GM23338 (cell line): ENCODE data around the gene LEP. TPM values are rescaled to one million over a fixed set of nuclear protein-coding genes. Genes with fewer than 3 reads are reported as not detected.

Source experiments
- ATAC-seq: fragments of 200-7000 bp; cut with Tn5 transposase; 3 replicates; pipeline ENCODE4 v1.9.1; 2020
- DNase-seq: peaks from one replicate; pipeline ENCODE4 v3.0.0-alpha.2; 2015; ENCODE audit warnings: low spot score
- H2AFZ ChIP-seq: fragments of 200-600 bp; sonication (generic); 2 replicates; pipeline ENCODE4 v1.8.0; 2016; ENCODE audit warnings: antibody characterized with exemption, mild to moderate bottlenecking, moderate library complexity
- H3F3A ChIP-seq: fragments of 200-600 bp; sonication (generic); replicated peaks from 2 replicates; pipeline ENCODE4 v1.8.0; 2017; ENCODE audit warnings: antibody characterized with exemption, mixed run types, low read depth
- H3K27ac ChIP-seq: fragments of 200-600 bp; sonication (generic); 2 replicates; pipeline ENCODE4 v1.6.1; 2016; ENCODE audit warnings: low read depth
- H3K27me3 ChIP-seq: fragments of 200-600 bp; sonication (generic); 2 replicates; pipeline ENCODE4 v1.8.0; 2016; ENCODE audit warnings: mild to moderate bottlenecking, mixed run types, moderate library complexity; ENCODE audit not compliant: insufficient read depth
- H3K36me3 ChIP-seq: fragments of 200-600 bp; sonication (generic); 2 replicates; pipeline ENCODE4 v1.8.0; 2016; ENCODE audit warnings: mild to moderate bottlenecking; ENCODE audit not compliant: insufficient read depth
- H3K4me1 ChIP-seq: fragments of 200-600 bp; sonication (generic); 2 replicates; pipeline ENCODE4 v1.8.0; 2016; ENCODE audit warnings: mild to moderate bottlenecking, moderate library complexity; ENCODE audit not compliant: insufficient read depth
- H3K4me2 ChIP-seq: fragments of 200-600 bp; sonication (generic); 2 replicates; pipeline ENCODE4 v1.7.1; 2017; ENCODE audit warnings: mixed run types
- H3K4me3 ChIP-seq: fragments of 200-600 bp; sonication (generic); 2 replicates; pipeline ENCODE4 v1.6.1; 2016; ENCODE audit warnings: mixed run types
- H3K79me2 ChIP-seq: fragments of 200-600 bp; sonication (generic); replicated peaks from 2 replicates; pipeline ENCODE4 v1.8.0; 2017; ENCODE audit warnings: mild to moderate bottlenecking; ENCODE audit not compliant: insufficient read depth
- H3K9me2 ChIP-seq: fragments of 200-600 bp; sonication (generic); 2 replicates; pipeline ENCODE4 v1.8.0; 2017; ENCODE audit not compliant: insufficient read depth
- H4K20me1 ChIP-seq: fragments of 200-600 bp; sonication (generic); replicated peaks from 2 replicates; pipeline ENCODE4 v1.8.0; 2017; ENCODE audit warnings: mild to moderate bottlenecking; ENCODE audit not compliant: insufficient read depth
- H3K27ac Mint-ChIP-seq: 2 replicates; pipeline ENCODE4 v1.8.0; 2020; ENCODE audit warnings: inconsistent platforms, mild to moderate bottlenecking, moderate library complexity, mixed read lengths
- H3K27me3 Mint-ChIP-seq: 3 replicates; pipeline ENCODE4 v1.8.0; 2022; ENCODE audit warnings: low read depth, mild to moderate bottlenecking, moderate library complexity, mixed read lengths, inconsistent platforms; ENCODE audit not compliant: insufficient read depth, poor library complexity
- H3K36me3 Mint-ChIP-seq: 3 replicates; pipeline ENCODE4 v1.8.0; 2021; ENCODE audit warnings: low read depth, mild to moderate bottlenecking, inconsistent platforms, moderate library complexity, mixed read lengths
- H3K4me1 Mint-ChIP-seq: 3 replicates; pipeline ENCODE4 v1.8.0; 2020; ENCODE audit warnings: mild to moderate bottlenecking, inconsistent platforms, mixed read lengths
- H3K4me3 Mint-ChIP-seq: 3 replicates; pipeline ENCODE4 v1.8.0; 2021; ENCODE audit warnings: moderate library complexity, mild to moderate bottlenecking, inconsistent platforms, mixed read lengths
- H3K9me3 Mint-ChIP-seq: 3 replicates; pipeline ENCODE4 v1.8.0; 2020; ENCODE audit warnings: moderate library complexity, mild to moderate bottlenecking, inconsistent platforms, mixed read lengths
- CREB1 ChIP-seq: fragments of 250-450 bp; sonication (Bioruptor Pico); IDR thresholded peaks from 2 replicates; pipeline ENCODE4 v1.5.0; 2020; ENCODE audit warnings: low read depth, mild to moderate bottlenecking, moderate library complexity
- CTCF ChIP-seq, 2 experiments: fragments of 200-600 bp in 1 of 2; sonication (generic) in 1 of 2; conservative IDR thresholded peaks; 2 replicates each; pipeline versions ENCODE4 v1.5.1 to v1.6.1; 2016 to 2017; ENCODE audit warnings: antibody characterized with exemption in 2 of 2, low read depth in 2 of 2, mild to moderate bottlenecking in 2 of 2, moderate library complexity in 1 of 2
- EZH2 ChIP-seq: fragments of 200-600 bp; sonication (generic); IDR thresholded peaks from one replicate; pipeline ENCODE4 v1.8.0; 2017; ENCODE audit warnings: antibody characterized with exemption, mild to moderate bottlenecking, low read depth; ENCODE audit not compliant: unreplicated experiment
- EZH2phosphoT487 ChIP-seq: fragments of 200-600 bp; sonication (generic); IDR thresholded peaks from one replicate; pipeline ENCODE4 v1.8.1; 2018; ENCODE audit warnings: antibody characterized with exemption; ENCODE audit not compliant: unreplicated experiment
- JUNB ChIP-seq: IDR thresholded peaks from one replicate; pipeline ENCODE4 v1.6.1; 2016; ENCODE audit warnings: antibody characterized with exemption; ENCODE audit not compliant: unreplicated experiment
- NANOG ChIP-seq: IDR thresholded peaks from 2 replicates; pipeline ENCODE4 v1.6.1; 2016; ENCODE audit warnings: antibody characterized with exemption, borderline replicate concordance
- POLR2AphosphoS5 ChIP-seq: IDR thresholded peaks from 2 replicates; pipeline ENCODE4 v1.6.1; 2016; ENCODE audit warnings: antibody characterized with exemption, low read depth
- STAT1 ChIP-seq: IDR thresholded peaks from one replicate; pipeline ENCODE4 v1.6.1; 2016; ENCODE audit warnings: antibody characterized with exemption; ENCODE audit not compliant: unreplicated experiment
- ZNF114 ChIP-seq: fragments of 250-450 bp; sonication (Bioruptor Pico); IDR thresholded peaks from 2 replicates; pipeline ENCODE4 v1.5.0; 2020; ENCODE audit warnings: mild to moderate bottlenecking, moderate library complexity
- ZNF331 ChIP-seq: fragments of 250-450 bp; sonication (Bioruptor Pico); IDR thresholded peaks from 2 replicates; pipeline ENCODE4 v1.5.0; 2020; ENCODE audit warnings: low read depth, mild to moderate bottlenecking, moderate library complexity
- ZNF462 ChIP-seq: fragments of 250-450 bp; sonication (Bioruptor Pico); IDR thresholded peaks from 2 replicates; pipeline ENCODE4 v1.5.0; 2020; ENCODE audit warnings: mild to moderate bottlenecking, moderate library complexity
- polyA plus RNA-seq: library from polyadenylated mRNA; unstranded; fragments of >200 nt; fragmentation: Nextera tagmentation; extraction: Ambion mirVana; gene quantifications from 2 replicates; pipeline ENCODE4 v1.2.1, GENCODE V29; 2016
- total RNA-seq: library from RNA; depleted of rRNA; stranded (reverse); fragments of >200 nt; shearing (Covaris generic); gene quantifications from 2 replicates; pipeline ENCODE4 v1.2.3, GENCODE V29; 2014
- TF ChIP-seq, protein P1 (sequence below): IDR thresholded peaks from one replicate; pipeline ENCODE4 v1.6.1; 2018; ENCODE audit warnings: antibody characterized with exemption; ENCODE audit not compliant: unreplicated experiment
- TF ChIP-seq, protein P2 (sequence below): IDR thresholded peaks from 2 replicates; pipeline ENCODE4 v1.6.1; 2016; ENCODE audit warnings: antibody characterized with exemption

The LEP gene
- total and polyA plus RNA-seq, 2 experiments from 2014 or later: not detected

- peak overlapping the region; percentile 68 for H3K4me2 ChIP-seq
- Mint-ChIP-seq H3K27ac (peak overlapping the region; percentile 95), H3K36me3 (peaks cover 7% of the 10 kb centered on the region; the same call in 2 of the 3 replicates), H3K4me3 (peak overlapping the region; percentile 47), H3K9me3 (peaks cover 3% of the 10 kb centered on the region; the same call in 1 of the 3 replicates), H3K4me1 (peaks cover 36% of the 10 kb centered on the region), H3K27me3 (peaks cover 15% of the 10 kb centered on the region)
- no peaks in the 10 kb centered on the region for H3K27me3 ChIP-seq
- 0 out of 2 replicates have a peak, but pooled peaks cover 2% of the 10 kb centered on the region for H3K9me2 ChIP-seq
- H4K20me1 ChIP-seq: peaks cover 5% of the 10 kb centered on the region
- H3K4me1 ChIP-seq: peaks cover 32% of the 10 kb centered on the region
- TF ChIP-seq NANOG (no peak), ZNF462 (CRISPR knock-in tag) (no peak), EZH2phosphoT487 (no peak), EZH2 (no peak), ZNF331 (CRISPR knock-in tag) (no peak), CTCF (conservative IDR thresholded peaks at IDR 0.05; ENCODE audit: low read depth in 2 of 2) (no peak), CREB1 (CRISPR knock-in tag) (no peak), JUNB (no peak), POLR2AphosphoS5 (no peak), STAT1 (no peak), ZNF114 (no peak)
- TF ChIP-seq, protein P1, sequence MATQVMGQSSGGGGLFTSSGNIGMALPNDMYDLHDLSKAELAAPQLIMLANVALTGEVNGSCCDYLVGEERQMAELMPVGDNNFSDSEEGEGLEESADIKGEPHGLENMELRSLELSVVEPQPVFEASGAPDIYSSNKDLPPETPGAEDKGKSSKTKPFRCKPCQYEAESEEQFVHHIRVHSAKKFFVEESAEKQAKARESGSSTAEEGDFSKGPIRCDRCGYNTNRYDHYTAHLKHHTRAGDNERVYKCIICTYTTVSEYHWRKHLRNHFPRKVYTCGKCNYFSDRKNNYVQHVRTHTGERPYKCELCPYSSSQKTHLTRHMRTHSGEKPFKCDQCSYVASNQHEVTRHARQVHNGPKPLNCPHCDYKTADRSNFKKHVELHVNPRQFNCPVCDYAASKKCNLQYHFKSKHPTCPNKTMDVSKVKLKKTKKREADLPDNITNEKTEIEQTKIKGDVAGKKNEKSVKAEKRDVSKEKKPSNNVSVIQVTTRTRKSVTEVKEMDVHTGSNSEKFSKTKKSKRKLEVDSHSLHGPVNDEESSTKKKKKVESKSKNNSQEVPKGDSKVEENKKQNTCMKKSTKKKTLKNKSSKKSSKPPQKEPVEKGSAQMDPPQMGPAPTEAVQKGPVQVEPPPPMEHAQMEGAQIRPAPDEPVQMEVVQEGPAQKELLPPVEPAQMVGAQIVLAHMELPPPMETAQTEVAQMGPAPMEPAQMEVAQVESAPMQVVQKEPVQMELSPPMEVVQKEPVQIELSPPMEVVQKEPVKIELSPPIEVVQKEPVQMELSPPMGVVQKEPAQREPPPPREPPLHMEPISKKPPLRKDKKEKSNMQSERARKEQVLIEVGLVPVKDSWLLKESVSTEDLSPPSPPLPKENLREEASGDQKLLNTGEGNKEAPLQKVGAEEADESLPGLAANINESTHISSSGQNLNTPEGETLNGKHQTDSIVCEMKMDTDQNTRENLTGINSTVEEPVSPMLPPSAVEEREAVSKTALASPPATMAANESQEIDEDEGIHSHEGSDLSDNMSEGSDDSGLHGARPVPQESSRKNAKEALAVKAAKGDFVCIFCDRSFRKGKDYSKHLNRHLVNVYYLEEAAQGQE: no peak
- TF ChIP-seq, protein P2, sequence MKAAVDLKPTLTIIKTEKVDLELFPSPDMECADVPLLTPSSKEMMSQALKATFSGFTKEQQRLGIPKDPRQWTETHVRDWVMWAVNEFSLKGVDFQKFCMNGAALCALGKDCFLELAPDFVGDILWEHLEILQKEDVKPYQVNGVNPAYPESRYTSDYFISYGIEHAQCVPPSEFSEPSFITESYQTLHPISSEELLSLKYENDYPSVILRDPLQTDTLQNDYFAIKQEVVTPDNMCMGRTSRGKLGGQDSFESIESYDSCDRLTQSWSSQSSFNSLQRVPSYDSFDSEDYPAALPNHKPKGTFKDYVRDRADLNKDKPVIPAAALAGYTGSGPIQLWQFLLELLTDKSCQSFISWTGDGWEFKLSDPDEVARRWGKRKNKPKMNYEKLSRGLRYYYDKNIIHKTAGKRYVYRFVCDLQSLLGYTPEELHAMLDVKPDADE: no peak
- DNase-seq (peak; percentile 70), ATAC-seq (peak; percentile 83)
- no peaks in the 10 kb centered on the region for H3K79me2 ChIP-seq
- peak overlapping the region; percentile 83 for H3K27ac ChIP-seq
- no peak overlapping the region for H2AFZ ChIP-seq
- peak overlapping the region; percentile 39 for H3K4me3 ChIP-seq
- H3F3A ChIP-seq: 0 out of 2 replicates have a peak, but pooled peaks cover 4% of the 10 kb centered on the region
- H3K36me3 ChIP-seq: no peaks in the 10 kb centered on the region
Measured at GRCh38 chr7:128299109-128299607, 58.1 kb downstream of the LEP start.
